Stomach (tissue), 4 donors: ENCODE results near the gene CACNA2D3.

Experiments
- CTCF ChIP-seq, 7 experiments: fragments of 450-650 bp in 4 of 7; fragments of 200-600 bp in 3 of 7; sonication (generic) in 3 of 7; IDR thresholded peaks; one replicate each; pipeline ENCODE4 v1.5.1; 2016 to 2019; ENCODE audit warnings: antibody characterized with exemption in 7 of 7, control low read depth in 2 of 7, mild to moderate bottlenecking in 1 of 7
- EP300 ChIP-seq: sonication (generic); formaldehyde crosslinking; IDR thresholded peaks from one replicate; pipeline ENCODE4 v1.6.1; 2017; ENCODE audit warnings: antibody characterized with exemption
- POLR2AphosphoS5 ChIP-seq, 3 donors: sonication (generic); formaldehyde crosslinking; IDR thresholded peaks; one replicate each; pipeline ENCODE4 v1.6.1; 2016; ENCODE audit warnings: antibody characterized with exemption in 3 of 3

GRCh38 chr3:54955496-54955895 lies 833.1 kb downstream of the CACNA2D3 start:
- no peak for TF ChIP-seq CTCF (IDR thresholded peaks at IDR 0.05)
- no peak for TF ChIP-seq POLR2AphosphoS5 (IDR thresholded peaks at IDR 0.05)
- TF ChIP-seq EP300 = no peak
